Muscle of leg (tissue), 16 donors: ENCODE results near the gene NHLRC4. TPM values are rescaled to one million over a fixed set of nuclear protein-coding genes. Genes with fewer than 3 reads are reported as not detected.

Source experiments
- DNase-seq: peaks from one replicate; pipeline ENCODE4 v3.0.0; 2013
- H3K27ac ChIP-seq: one replicate; pipeline ENCODE4 v1.5.1; 2013; ENCODE audit warnings: mild to moderate bottlenecking, low read length, control low read depth
- H3K27me3 ChIP-seq: one replicate; pipeline ENCODE4 v1.6.1; 2013; ENCODE audit warnings: low read length; ENCODE audit not compliant: control insufficient read depth, insufficient read depth
- H3K36me3 ChIP-seq: one replicate; pipeline ENCODE4 v1.6.1; 2013; ENCODE audit warnings: low read length; ENCODE audit not compliant: control insufficient read depth, insufficient read depth
- H3K4me1 ChIP-seq: one replicate; pipeline ENCODE4 v1.6.1; 2013; ENCODE audit warnings: low read length; ENCODE audit not compliant: control insufficient read depth, insufficient read depth
- H3K4me3 ChIP-seq: one replicate; pipeline ENCODE4 v1.5.1; 2013; ENCODE audit warnings: low read length, control low read depth
- H3K9me3 ChIP-seq: replicated peaks from 2 replicates; pipeline ENCODE4 v1.6.1; 2013; ENCODE audit warnings: low read depth, low read length; ENCODE audit not compliant: control insufficient read depth
- WGBS: methylation state at CpG from one replicate; pipeline ENCODE4 v1.1.5; 2013; ENCODE audit warnings: missing lambda C conversion rate; ENCODE audit not compliant: insufficient coverage; 5-methylcytosine and 5-hydroxymethylcytosine counted together
- long read RNA-seq, 11 donors: transcript quantifications; one replicate each; lab custom pipeline, GENCODE V29; 2026
- polyA plus RNA-seq, 8 donors: library from polyadenylated mRNA; unstranded; fragments of 120-200 nt; gene quantifications; one replicate each; pipeline versions ENCODE4 v1.2.1 to v1.2.3, GENCODE V29; 2013; ENCODE audit warnings: inconsistent platforms in 1 of 8, low replicate concordance in 1 of 8; ENCODE audit not compliant: insufficient read length in 8 of 8, insufficient read depth in 1 of 8
- total RNA-seq: library from RNA; stranded (reverse); fragments of 120-200 nt; gene quantifications from one replicate; pipeline ENCODE4 v1.2.4, GENCODE V29; 2013

NHLRC4 gene
- total RNA-seq (1.5 TPM), polyA plus RNA-seq (1 to 10 TPM; 1.3 to 1.8 (median 1.5) TPM)
- long read RNA-seq, donor 1, partial matches to known transcripts, result 0 of 1 reads
- long read RNA-seq, donor 1, other reads (novel, unspliced or antisense), result 0 of 1 reads
- long read RNA-seq, donor 2, partial matches to known transcripts, result 0 of 1 reads
- long read RNA-seq, donor 2, other reads (novel, unspliced or antisense), result 0 of 1 reads
- long read RNA-seq, donor 3, result 0 reads
- long read RNA-seq, donor 4, partial matches to known transcripts, result 0 of 1 reads
- long read RNA-seq, donor 4, other reads (novel, unspliced or antisense), result 0 of 1 reads
- long read RNA-seq, donor 5, result 0 reads
- long read RNA-seq, donor 6, partial matches to known transcripts, result 0 of 1 reads
- long read RNA-seq, donor 6, other reads (novel, unspliced or antisense), result 0 of 1 reads
- long read RNA-seq, donor 7, partial matches to known transcripts, result 0 of 1 reads
- long read RNA-seq, donor 7, other reads (novel, unspliced or antisense), result 0 of 1 reads
- long read RNA-seq, donor 8, result 0 reads
- long read RNA-seq, donor 9, result 0 reads
- long read RNA-seq, donor 10, result 0 reads
- long read RNA-seq, donor 11, result 0 reads

- Histone ChIP-seq H3K4me1 (peaks cover 54% of the 10 kb centered on the region), H3K36me3 (no peaks in the 10 kb centered on the region), H3K4me3 (peak within 1 kb of the TSS; percentile 32), H3K27me3 (peaks cover 19% of the 10 kb centered on the region), H3K9me3 (no peaks in the 10 kb centered on the region), H3K27ac (peak within 1 kb of the TSS; percentile 72)
- DNase-seq, result peak; percentile 93
- WGBS, result 35% methylated on average over 15 of the region's 26 CpGs
Observed at GRCh38 chr16:566475-567372, at the start of gene NHLRC4. Gene NHLRC4 (plus strand): TSS chr16:567005. CDS start chr16:568048, 1,043 bp downstream.

- peaks cover 50% of the 10 kb centered on the region for H3K36me3 ChIP-seq
Observed at GRCh38 chr16:518858-519257, 47.9 kb upstream of the NHLRC4 start.

GRCh38 chr16:519425-519824 lies 47.4 kb upstream of the NHLRC4 start:
- H3K27me3 ChIP-seq, result no peaks in the 10 kb centered on the region
- H3K27ac ChIP-seq, result no peak overlapping the region
- H3K36me3 ChIP-seq, result peaks cover 50% of the 10 kb centered on the region
- WGBS, result 91% methylated on average over 19 of the region's 19 CpGs
- H3K9me3 ChIP-seq, result no peaks in the 10 kb centered on the region
- H3K4me3 ChIP-seq, result no peak overlapping the region
- DNase-seq, result no peak
- no peaks in the 10 kb centered on the region for H3K4me1 ChIP-seq

More at GRCh38 chr16:518858-519257, 47.9 kb upstream of the NHLRC4 start:
- Histone ChIP-seq H3K4me3 (no peak overlapping the region), H3K9me3 (no peaks in the 10 kb centered on the region), H3K27ac (no peak overlapping the region), H3K4me1 (no peaks in the 10 kb centered on the region), H3K27me3 (no peaks in the 10 kb centered on the region)
- no peak for DNase-seq
- 90% methylated on average over 5 of the region's 9 CpGs for WGBS

GRCh38 chr16:519841-520687 lies 46.7 kb upstream of the NHLRC4 start:
- Histone ChIP-seq H3K4me1 (no peaks in the 10 kb centered on the region), H3K4me3 (no peak overlapping the region), H3K36me3 (peaks cover 51% of the 10 kb centered on the region), H3K27me3 (no peaks in the 10 kb centered on the region), H3K9me3 (no peaks in the 10 kb centered on the region), H3K27ac (no peak overlapping the region)
- DNase-seq, result no peak
- WGBS, result 87% methylated on average over 33 of the region's 35 CpGs

- peaks cover 46% of the 10 kb centered on the region for H3K36me3 ChIP-seq
Observed at GRCh38 chr16:520847-521246, 46.0 kb upstream of the NHLRC4 start.

GRCh38 chr16:521381-522210 lies 45.2 kb upstream of the NHLRC4 start:
- DNase-seq, result no peak
- WGBS, result 63% methylated on average over 14 of the region's 34 CpGs
- no peaks in the 10 kb centered on the region for H3K9me3 ChIP-seq
- no peak overlapping the region for H3K27ac ChIP-seq
- H3K36me3 ChIP-seq, result peaks cover 40% of the 10 kb centered on the region
- H3K27me3 ChIP-seq, result no peaks in the 10 kb centered on the region
- peaks cover 14% of the 10 kb centered on the region for H3K4me1 ChIP-seq
- H3K4me3 ChIP-seq, result no peak overlapping the region

More at GRCh38 chr16:520847-521246, 46.0 kb upstream of the NHLRC4 start:
- Histone ChIP-seq H3K9me3 (no peaks in the 10 kb centered on the region), H3K4me1 (peaks cover 6% of the 10 kb centered on the region), H3K27me3 (no peaks in the 10 kb centered on the region), H3K4me3 (no peak overlapping the region), H3K27ac (no peak overlapping the region)
- WGBS, result 87% methylated on average over 12 of the region's 13 CpGs
- no peak for DNase-seq

- no peak overlapping the region for H3K4me3 ChIP-seq
- 62% methylated on average over 16 of the region's 23 CpGs for WGBS
- H3K27ac ChIP-seq, result no peak overlapping the region
- H3K9me3 ChIP-seq, result no peaks in the 10 kb centered on the region
- peaks cover 40% of the 10 kb centered on the region for H3K36me3 ChIP-seq
- H3K4me1 ChIP-seq, result peaks cover 16% of the 10 kb centered on the region
- no peaks in the 10 kb centered on the region for H3K27me3 ChIP-seq
- no peak for DNase-seq
Observed at GRCh38 chr16:522320-523096, 44.3 kb upstream of the NHLRC4 start.

- 91% methylated on average over 20 of the region's 22 CpGs for WGBS
- peaks cover 40% of the 10 kb centered on the region for H3K36me3 ChIP-seq
- H3K27ac ChIP-seq, result no peak overlapping the region
- no peaks in the 10 kb centered on the region for H3K9me3 ChIP-seq
- no peak overlapping the region for H3K4me3 ChIP-seq
- H3K4me1 ChIP-seq, result peaks cover 17% of the 10 kb centered on the region
- H3K27me3 ChIP-seq, result no peaks in the 10 kb centered on the region
- no peak for DNase-seq
Observed at GRCh38 chr16:523097-523741, 43.6 kb upstream of the NHLRC4 start.
